ENCODE results near the gene FAM83F. TPM values are rescaled to one million over a fixed set of nuclear protein-coding genes. Genes with fewer than 3 reads are reported as not detected.

FAM83F gene
- total RNA-seq, 1 experiment from 2014 or later, result 43.1 TPM

DNA sequence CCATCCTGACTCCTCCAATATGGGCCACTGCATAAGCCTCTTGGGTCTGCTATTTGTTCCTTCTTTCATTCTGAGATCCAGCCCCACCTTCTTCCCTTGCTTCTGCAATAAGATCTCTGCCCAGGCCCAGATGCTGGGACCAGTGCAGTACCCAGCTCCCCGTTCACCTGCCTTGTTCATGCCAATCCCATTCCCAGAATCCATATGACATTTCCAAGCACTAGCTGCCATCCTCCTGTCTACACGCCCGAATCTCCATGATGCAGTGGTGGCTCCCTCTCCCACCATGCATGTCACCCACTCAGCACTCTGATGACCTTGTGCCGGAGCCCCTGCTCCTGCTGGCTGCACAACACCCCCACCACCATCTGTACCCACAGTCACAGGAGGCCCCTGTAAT, 11.4 kb upstream of the FAM83F start:
- H3K36me3 Mint-ChIP-seq, result no peaks in the 10 kb centered on the region
- TF ChIP-seq, protein P1, sequence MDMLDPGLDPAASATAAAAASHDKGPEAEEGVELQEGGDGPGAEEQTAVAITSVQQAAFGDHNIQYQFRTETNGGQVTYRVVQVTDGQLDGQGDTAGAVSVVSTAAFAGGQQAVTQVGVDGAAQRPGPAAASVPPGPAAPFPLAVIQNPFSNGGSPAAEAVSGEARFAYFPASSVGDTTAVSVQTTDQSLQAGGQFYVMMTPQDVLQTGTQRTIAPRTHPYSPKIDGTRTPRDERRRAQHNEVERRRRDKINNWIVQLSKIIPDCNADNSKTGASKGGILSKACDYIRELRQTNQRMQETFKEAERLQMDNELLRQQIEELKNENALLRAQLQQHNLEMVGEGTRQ (CRISPR knock-in tag; IDR thresholded peaks at IDR 0.05), result no peak
- TF ChIP-seq JAZF1 (CRISPR knock-in tag; IDR thresholded peaks at IDR 0.05), result no peak
- TF ChIP-seq, protein P2, sequence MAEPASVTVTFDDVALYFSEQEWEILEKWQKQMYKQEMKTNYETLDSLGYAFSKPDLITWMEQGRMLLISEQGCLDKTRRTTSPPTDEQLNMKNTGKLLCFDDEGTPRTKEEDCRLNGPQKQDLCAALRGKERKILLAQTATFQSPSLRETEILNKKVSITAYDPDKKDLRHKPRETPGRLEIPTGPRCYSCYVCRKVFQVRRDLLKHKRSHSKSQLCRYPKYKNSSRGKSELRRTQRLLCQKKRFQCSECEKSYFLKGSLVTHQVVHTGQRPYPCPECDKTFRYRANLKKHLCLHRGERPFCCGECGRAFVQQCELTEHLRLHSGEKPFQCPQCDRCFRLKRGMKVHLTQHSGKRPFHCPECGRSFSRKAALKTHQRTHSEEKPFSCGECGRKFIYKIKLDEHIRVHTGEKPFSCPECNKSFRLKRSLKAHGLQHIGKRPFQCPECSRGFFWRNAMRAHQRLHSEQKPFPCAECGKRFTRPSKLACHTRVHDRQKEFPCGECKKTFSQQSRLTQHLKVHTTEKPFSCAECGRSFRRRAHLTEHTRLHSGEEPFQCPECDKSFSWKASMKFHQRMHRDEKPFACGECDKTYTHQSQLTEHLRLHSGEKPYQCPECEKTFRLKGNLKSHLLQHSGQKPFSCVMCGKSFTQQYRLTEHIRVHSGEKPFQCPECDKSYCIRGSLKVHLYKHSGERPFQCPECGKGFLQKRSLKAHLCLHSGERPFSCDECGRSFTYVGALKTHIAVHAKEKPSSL (CRISPR knock-in tag; conservative IDR thresholded peaks at IDR 0.05), result no peak
- TF ChIP-seq, protein P3, sequence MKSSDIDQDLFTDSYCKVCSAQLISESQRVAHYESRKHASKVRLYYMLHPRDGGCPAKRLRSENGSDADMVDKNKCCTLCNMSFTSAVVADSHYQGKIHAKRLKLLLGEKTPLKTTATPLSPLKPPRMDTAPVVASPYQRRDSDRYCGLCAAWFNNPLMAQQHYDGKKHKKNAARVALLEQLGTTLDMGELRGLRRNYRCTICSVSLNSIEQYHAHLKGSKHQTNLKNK (CRISPR knock-in tag; IDR thresholded peaks at IDR 0.05), result no peak
- TF ChIP-seq, protein P4, sequence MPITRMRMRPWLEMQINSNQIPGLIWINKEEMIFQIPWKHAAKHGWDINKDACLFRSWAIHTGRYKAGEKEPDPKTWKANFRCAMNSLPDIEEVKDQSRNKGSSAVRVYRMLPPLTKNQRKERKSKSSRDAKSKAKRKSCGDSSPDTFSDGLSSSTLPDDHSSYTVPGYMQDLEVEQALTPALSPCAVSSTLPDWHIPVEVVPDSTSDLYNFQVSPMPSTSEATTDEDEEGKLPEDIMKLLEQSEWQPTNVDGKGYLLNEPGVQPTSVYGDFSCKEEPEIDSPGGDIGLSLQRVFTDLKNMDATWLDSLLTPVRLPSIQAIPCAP (CRISPR knock-in tag; IDR thresholded peaks at IDR 0.05), result no peak
- TF ChIP-seq EMX1 (CRISPR knock-in tag; IDR thresholded peaks at IDR 0.05), result no peak
- no peak for TF ChIP-seq FOXJ3 (CRISPR knock-in tag; IDR thresholded peaks at IDR 0.05; ENCODE audit: borderline replicate concordance)
- TF ChIP-seq, protein P5, sequence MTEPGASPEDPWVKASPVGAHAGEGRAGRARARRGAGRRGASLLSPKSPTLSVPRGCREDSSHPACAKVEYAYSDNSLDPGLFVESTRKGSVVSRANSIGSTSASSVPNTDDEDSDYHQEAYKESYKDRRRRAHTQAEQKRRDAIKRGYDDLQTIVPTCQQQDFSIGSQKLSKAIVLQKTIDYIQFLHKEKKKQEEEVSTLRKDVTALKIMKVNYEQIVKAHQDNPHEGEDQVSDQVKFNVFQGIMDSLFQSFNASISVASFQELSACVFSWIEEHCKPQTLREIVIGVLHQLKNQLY (CRISPR knock-in tag; IDR thresholded peaks at IDR 0.05), result no peak
- no peak for TF ChIP-seq GRHL2 (CRISPR knock-in tag; IDR thresholded peaks at IDR 0.05; ENCODE audit: insufficient replicate concordance, severe bottlenecking)
- TF ChIP-seq TCF7 (CRISPR knock-in tag; IDR thresholded peaks at IDR 0.05; ENCODE audit: low read depth), result no peak
- TF ChIP-seq, protein P6, sequence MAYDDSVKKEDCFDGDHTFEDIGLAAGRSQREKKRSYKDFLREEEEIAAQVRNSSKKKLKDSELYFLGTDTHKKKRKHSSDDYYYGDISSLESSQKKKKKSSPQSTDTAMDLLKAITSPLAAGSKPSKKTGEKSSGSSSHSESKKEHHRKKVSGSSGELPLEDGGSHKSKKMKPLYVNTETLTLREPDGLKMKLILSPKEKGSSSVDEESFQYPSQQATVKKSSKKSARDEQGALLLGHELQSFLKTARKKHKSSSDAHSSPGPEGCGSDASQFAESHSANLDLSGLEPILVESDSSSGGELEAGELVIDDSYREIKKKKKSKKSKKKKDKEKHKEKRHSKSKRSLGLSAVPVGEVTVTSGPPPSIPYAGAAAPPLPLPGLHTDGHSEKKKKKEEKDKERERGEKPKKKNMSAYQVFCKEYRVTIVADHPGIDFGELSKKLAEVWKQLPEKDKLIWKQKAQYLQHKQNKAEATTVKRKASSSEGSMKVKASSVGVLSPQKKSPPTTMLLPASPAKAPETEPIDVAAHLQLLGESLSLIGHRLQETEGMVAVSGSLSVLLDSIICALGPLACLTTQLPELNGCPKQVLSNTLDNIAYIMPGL (CRISPR knock-in tag; IDR thresholded peaks at IDR 0.05), result no peak
- no peak for TF ChIP-seq TEAD1 (CRISPR knock-in tag; IDR thresholded peaks at IDR 0.05)
- TF ChIP-seq, protein P7, sequence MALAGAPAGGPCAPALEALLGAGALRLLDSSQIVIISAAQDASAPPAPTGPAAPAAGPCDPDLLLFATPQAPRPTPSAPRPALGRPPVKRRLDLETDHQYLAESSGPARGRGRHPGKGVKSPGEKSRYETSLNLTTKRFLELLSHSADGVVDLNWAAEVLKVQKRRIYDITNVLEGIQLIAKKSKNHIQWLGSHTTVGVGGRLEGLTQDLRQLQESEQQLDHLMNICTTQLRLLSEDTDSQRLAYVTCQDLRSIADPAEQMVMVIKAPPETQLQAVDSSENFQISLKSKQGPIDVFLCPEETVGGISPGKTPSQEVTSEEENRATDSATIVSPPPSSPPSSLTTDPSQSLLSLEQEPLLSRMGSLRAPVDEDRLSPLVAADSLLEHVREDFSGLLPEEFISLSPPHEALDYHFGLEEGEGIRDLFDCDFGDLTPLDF (CRISPR knock-in tag; IDR thresholded peaks at IDR 0.05), result no peak
- no peak for TF ChIP-seq ZNF423 (CRISPR knock-in tag; IDR thresholded peaks at IDR 0.05)
- no peak for TF ChIP-seq NFE2L1 (CRISPR knock-in tag; IDR thresholded peaks at IDR 0.05)
- TF ChIP-seq, protein P8, sequence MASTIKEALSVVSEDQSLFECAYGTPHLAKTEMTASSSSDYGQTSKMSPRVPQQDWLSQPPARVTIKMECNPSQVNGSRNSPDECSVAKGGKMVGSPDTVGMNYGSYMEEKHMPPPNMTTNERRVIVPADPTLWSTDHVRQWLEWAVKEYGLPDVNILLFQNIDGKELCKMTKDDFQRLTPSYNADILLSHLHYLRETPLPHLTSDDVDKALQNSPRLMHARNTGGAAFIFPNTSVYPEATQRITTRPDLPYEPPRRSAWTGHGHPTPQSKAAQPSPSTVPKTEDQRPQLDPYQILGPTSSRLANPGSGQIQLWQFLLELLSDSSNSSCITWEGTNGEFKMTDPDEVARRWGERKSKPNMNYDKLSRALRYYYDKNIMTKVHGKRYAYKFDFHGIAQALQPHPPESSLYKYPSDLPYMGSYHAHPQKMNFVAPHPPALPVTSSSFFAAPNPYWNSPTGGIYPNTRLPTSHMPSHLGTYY (CRISPR knock-in tag; IDR thresholded peaks at IDR 0.05), result no peak
- TF ChIP-seq, protein P9, sequence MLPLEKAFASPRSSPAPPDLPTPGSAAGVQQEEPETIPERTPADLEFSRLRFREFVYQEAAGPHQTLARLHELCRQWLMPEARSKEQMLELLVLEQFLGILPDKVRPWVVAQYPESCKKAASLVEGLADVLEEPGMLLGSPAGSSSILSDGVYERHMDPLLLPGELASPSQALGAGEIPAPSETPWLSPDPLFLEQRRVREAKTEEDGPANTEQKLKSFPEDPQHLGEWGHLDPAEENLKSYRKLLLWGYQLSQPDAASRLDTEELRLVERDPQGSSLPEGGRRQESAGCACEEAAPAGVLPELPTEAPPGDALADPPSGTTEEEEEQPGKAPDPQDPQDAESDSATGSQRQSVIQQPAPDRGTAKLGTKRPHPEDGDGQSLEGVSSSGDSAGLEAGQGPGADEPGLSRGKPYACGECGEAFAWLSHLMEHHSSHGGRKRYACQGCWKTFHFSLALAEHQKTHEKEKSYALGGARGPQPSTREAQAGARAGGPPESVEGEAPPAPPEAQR (CRISPR knock-in tag; IDR thresholded peaks at IDR 0.05), result no peak
- TF ChIP-seq, protein P10, sequence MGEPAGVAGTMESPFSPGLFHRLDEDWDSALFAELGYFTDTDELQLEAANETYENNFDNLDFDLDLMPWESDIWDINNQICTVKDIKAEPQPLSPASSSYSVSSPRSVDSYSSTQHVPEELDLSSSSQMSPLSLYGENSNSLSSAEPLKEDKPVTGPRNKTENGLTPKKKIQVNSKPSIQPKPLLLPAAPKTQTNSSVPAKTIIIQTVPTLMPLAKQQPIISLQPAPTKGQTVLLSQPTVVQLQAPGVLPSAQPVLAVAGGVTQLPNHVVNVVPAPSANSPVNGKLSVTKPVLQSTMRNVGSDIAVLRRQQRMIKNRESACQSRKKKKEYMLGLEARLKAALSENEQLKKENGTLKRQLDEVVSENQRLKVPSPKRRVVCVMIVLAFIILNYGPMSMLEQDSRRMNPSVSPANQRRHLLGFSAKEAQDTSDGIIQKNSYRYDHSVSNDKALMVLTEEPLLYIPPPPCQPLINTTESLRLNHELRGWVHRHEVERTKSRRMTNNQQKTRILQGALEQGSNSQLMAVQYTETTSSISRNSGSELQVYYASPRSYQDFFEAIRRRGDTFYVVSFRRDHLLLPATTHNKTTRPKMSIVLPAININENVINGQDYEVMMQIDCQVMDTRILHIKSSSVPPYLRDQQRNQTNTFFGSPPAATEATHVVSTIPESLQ (CRISPR knock-in tag; IDR thresholded peaks at IDR 0.05), result no peak
- no peaks in the 10 kb centered on the region for H3K9me3 Mint-ChIP-seq
- DNase-seq (ENCODE audit: low spot score) (no peak), ATAC-seq (no peak)
- no peaks in the 10 kb centered on the region for H3K4me1 Mint-ChIP-seq
- no peak overlapping the region for H3K4me3 Mint-ChIP-seq
- ChIA-PET CTCF (interaction anchor here (0.6 kb wide), 1 partner anchor 48 kb away, joined by 3 read pairs; no protein-coding TSS in a partner anchor), POLR2A (no interaction called here)
- H3K27ac Mint-ChIP-seq, result no peak overlapping the region
- peaks cover 29% of the 10 kb centered on the region for H3K27me3 Mint-ChIP-seq (ENCODE audit: low read depth)

All from WTC11 (cell line).